Esophagus squamous epithelium (tissue), 4 donors: ENCODE data around the gene SETSIP.

ENCODE experiments used
- CTCF ChIP-seq, 6 experiments: fragments of 450-650 bp in 4 of 6; fragments of 200-600 bp in 2 of 6; sonication (generic) in 2 of 6; IDR thresholded peaks; one replicate each; pipeline ENCODE4 v1.5.1; 2016 to 2019; ENCODE audit warnings: antibody characterized with exemption in 6 of 6, mild to moderate bottlenecking in 4 of 6, moderate library complexity in 4 of 6
- POLR2A ChIP-seq, 4 donors: fragments of 450-650 bp; IDR thresholded peaks; one replicate each; pipeline ENCODE4 v1.6.1; 2017; ENCODE audit warnings: antibody characterized with exemption in 4 of 4, mild to moderate bottlenecking in 4 of 4, moderate library complexity in 3 of 4

GRCh38 chr1:92085727-92086126 lies 10.5 kb upstream of the SETSIP start:
- TF ChIP-seq CTCF (IDR thresholded peaks at IDR 0.05) (no peak), POLR2A (IDR thresholded peaks at IDR 0.05) (no peak)
